ENCODE data around the gene TIMELESS.

GRCh38 chr12:56484566-56484965 lies 35.3 kb upstream of the TIMELESS start:
- TF ChIP-seq, protein P1, sequence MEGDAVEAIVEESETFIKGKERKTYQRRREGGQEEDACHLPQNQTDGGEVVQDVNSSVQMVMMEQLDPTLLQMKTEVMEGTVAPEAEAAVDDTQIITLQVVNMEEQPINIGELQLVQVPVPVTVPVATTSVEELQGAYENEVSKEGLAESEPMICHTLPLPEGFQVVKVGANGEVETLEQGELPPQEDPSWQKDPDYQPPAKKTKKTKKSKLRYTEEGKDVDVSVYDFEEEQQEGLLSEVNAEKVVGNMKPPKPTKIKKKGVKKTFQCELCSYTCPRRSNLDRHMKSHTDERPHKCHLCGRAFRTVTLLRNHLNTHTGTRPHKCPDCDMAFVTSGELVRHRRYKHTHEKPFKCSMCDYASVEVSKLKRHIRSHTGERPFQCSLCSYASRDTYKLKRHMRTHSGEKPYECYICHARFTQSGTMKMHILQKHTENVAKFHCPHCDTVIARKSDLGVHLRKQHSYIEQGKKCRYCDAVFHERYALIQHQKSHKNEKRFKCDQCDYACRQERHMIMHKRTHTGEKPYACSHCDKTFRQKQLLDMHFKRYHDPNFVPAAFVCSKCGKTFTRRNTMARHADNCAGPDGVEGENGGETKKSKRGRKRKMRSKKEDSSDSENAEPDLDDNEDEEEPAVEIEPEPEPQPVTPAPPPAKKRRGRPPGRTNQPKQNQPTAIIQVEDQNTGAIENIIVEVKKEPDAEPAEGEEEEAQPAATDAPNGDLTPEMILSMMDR (IDR thresholded peaks at IDR 0.05), result no peak
- TF ChIP-seq POLR2A (IDR thresholded peaks at IDR 0.05), result no peak
